RCC 7860 (cell line): ENCODE results near the gene SPATA9.

Experiments
- DNase-seq: peaks from one replicate; pipeline ENCODE4 v3.0.0-alpha.2; 2015; ENCODE audit warnings: low spot score
- FAIRE-seq: peaks from 2 replicates; lab custom pipeline; 2012; peaks lifted over from hg19 to GRCh38; lab: Jason Lieb, UNC

SPATA9 gene

DNA sequence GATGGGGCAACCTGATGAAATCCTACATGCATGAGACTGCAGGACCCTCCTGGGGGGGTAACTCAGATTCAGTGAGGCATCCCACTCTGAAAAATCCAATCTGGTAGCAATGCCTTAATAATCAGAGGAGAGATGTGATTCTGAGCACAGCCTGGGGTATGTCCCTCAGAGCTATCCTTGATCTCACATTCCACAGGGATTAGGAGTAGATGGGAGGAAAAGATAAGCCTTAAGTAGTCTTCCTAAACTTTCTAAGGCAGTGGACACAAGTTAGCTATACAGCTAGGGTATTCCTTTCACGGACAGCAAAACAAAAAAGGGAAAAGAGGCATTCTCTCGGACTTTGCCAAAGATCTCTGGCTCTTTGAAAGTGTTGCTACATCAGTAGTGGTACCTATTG lies 3.9 kb upstream of the SPATA9 start:
- DNase-seq = no peak
- no peak for FAIRE-seq

- FAIRE-seq = no peak
Measured at GRCh38 chr5:95684361-95684760, 1.6 kb upstream of the SPATA9 start.

GRCh38 chr5:95673081-95673480 lies 9.7 kb downstream of the SPATA9 start:
- DNase-seq (no peak), FAIRE-seq (no peak)

More at GRCh38 chr5:95684361-95684760, 1.6 kb upstream of the SPATA9 start:
- no peak for DNase-seq

DNA sequence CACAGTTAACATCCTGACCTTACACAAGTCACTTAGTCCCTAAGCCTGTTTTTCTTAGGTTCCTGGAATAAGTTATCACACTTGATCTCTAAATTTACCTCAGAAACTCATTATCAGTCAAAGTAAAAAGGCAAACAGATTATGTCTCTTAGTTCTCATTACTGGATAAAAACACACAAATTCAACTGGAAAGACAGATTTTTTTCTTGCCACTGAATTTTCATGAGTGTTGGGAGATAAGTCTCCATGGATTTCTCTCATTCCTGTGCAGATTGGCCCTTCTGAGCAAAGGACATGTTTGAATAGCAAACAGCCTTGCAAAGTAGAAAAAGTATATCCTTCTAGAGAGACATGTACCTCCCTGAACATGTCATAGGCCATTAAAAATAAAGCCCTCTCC lies 10.2 kb downstream of the SPATA9 start:
- FAIRE-seq = no peak
- no peak for DNase-seq

GRCh38 chr5:95671826-95672225 lies 11.0 kb downstream of the SPATA9 start:
- DNase-seq (no peak), FAIRE-seq (no peak)

DNA sequence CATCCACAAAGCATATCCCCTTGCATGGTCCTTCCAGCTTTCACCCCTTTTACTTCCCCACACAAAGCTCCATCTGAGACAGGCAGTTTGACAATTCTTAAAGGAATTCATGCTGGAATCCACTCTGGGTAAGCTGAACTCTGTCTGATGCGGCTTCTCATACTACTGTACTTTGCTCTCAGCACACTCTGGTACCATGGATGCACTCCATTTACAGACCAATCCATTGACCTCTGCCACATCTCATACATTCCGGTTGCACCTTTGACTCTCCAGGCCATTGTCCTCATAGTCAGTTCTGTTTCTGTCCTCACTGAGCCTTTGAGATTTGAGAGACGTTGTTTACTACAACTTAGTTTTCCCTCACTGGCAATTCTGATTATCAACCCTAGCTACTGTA lies 12.2 kb downstream of the SPATA9 start:
- FAIRE-seq = no peak

DNA sequence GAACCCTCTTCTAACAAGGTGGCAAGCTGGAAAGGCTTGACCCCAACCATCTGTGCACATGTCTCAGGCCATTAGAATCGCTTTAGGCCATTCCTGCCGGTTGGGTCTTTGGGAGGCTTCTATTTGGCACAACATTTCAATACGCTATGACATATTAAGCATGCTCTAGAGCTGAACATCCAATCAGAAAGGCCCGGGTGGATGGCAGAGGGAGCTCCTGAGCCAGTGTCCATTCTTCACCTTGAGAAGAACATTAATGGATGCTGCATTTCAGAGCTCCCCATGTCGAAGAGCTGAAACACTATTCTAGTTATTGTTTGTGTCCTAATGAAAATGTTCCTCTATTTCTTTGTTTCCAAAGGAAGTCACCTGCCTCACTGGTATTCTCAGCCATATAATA lies 12.8 kb downstream of the SPATA9 start:
- no peak for FAIRE-seq
- no peak for DNase-seq

More for the DNA sequence above, 12.2 kb downstream of the SPATA9 start:
- DNase-seq = no peak

GRCh38 chr5:95669540-95669939 lies 13.3 kb downstream of the SPATA9 start:
- FAIRE-seq = no peak

GRCh38 chr5:95668728-95669127 lies 14.1 kb downstream of the SPATA9 start:
- FAIRE-seq (no peak), DNase-seq (no peak)

More at GRCh38 chr5:95669540-95669939, 13.3 kb downstream of the SPATA9 start:
- no peak for DNase-seq

DNA sequence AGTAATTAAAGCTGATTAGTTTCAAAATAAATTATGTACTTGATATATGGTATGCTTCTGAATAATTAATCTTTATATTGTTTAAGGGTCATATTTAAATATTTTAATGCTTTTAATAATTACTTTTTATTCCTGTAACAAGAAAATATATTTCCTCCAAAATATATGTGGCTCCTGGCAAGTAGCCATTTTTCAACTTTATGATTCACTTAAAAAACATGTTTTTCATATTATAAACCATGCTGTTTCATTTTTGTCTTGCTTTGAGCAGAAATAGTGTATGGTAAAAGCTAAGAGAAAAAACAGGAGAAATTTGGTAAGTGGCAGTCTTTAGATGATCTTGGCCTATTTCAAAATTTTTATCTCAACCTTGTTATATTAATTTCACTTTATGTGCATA lies 14.6 kb downstream of the SPATA9 start:
- FAIRE-seq = no peak
- no peak for DNase-seq

DNA sequence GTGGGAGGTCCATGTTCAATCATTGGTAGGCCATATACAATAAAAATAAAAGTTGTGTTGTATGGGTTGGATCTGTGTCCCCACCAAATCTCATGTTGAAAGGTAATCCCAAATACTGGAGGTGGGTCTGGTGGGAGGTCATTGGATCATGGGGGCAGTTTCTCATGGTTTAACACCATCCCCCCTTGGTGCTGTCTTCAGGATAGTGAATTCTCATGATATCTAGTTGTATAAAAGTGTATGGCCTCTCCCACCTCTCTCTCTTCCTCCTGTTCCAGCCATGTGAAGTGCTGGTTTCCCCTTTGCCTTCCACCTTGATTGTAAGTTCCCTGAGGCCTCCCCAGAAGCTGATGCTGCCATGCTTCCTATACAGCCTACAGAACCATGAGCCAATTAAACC lies 15.1 kb downstream of the SPATA9 start:
- FAIRE-seq (no peak), DNase-seq (no peak)

GRCh38 chr5:95667061-95667618 lies 15.7 kb downstream of the SPATA9 start:
- FAIRE-seq = no peak
- no peak for DNase-seq

DNA sequence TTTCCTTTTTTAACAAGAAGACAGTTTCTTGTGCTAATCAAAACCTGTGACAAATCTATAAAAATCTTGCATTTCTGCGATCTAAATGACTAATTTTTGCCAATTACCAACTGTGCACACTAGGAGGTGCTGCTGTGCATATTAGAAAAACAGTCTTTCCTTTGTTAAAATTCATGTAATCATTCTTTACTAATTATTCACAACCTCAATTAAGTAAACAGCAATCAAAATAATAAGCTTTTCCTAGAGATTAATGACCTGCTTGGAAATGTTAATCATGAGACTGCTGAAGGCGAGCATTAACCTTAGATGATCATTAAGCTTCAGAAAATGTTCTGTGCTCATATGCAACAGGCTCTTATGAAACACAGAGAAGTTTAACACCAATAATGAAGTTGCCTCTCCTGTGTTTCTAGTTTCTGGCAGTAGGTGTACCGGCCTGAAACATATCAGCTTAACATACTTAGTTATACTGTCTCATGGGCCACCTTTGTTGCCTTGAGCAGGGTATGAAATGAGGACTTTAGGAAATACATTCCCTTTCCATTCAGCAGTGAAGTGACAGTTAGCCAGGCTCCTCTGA lies 18.5 kb downstream of the SPATA9 start:
- FAIRE-seq (peak; percentile 60), DNase-seq (peak; percentile 5)

GRCh38 chr5:95662946-95663345 lies 19.8 kb downstream of the SPATA9 start:
- no peak for FAIRE-seq
- no peak for DNase-seq

GRCh38 chr5:95660060-95660459 lies 22.7 kb downstream of the SPATA9 start:
- FAIRE-seq = no peak
- DNase-seq = no peak

DNA sequence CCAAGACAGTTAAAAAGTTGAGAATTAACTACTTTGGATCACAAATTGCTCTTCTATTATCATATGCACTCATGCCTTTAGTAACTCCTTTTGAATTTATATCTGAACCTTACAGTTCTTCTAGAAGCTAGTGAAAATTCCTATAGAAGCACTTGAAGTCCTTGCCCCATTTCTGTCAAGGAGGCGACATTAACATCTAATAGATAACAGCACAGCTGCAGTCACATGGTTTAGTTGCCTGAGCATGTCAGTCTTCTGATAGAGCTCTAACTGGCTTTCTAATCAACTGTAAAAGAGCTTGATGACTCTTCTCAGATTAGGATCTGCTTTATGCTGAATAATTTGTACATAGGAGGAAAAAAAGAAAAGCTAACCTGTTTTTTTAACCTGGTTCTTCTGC lies 27.2 kb downstream of the SPATA9 start:
- no peak for FAIRE-seq
- DNase-seq = no peak

DNA sequence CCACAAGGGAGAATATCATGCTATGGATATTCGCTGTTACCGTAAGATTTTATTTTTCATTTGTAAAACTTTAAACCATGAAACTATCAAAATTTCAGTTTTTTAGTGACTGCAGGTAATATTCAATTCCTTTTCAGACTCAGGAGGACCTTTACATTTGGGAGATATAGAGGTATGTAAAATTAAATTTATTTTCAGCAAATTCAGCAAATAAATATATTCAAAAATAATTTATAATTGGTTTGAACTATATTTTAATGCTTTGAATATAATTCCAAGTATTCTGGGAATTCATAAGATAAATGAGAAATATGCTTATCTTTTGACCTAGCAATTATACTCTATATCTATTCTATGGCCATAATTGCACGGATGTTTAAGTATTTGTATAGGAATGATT lies 28.6 kb downstream of the SPATA9 start:
- FAIRE-seq = no peak
- DNase-seq = no peak

DNA sequence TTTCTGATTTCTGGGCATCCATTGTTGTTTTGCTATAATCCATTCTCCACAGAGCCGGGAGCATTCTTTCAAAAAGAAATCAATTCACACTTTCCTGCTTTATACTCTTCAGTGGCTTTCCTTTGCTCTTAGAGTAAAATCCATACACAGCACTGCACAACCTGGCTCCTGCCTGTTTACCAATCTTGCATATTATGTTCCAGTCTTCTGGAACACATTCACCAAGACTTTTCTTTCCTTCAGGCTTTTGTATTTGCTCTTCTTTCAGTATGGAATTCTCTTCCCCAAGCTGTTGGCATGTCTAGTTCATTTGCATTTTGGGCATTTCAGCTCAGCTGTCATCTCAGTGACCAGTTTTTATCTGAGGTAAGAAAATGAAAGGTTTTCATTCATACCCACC lies 29.9 kb downstream of the SPATA9 start:
- FAIRE-seq (no peak), DNase-seq (no peak)

- FAIRE-seq = no peak
- DNase-seq = no peak
Measured at GRCh38 chr5:95649842-95650620, 32.8 kb downstream of the SPATA9 start.

DNA sequence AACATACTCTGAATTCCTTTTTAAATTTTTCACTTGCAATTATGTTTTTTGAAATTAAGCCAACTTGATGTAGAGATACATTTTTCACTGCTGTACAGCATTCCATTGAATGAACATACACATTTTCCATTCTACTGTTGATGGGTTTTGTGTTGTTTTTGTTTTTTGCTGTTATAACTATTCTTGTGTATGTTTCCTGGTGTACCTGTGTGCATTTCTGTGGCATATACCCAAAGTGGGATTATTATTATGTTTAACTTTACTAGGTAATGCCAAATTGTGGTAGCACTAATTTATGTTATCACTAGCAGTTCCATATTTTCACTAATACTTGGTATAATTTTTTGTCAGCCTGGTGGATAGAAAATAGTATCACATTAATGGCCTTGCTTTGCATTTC lies 33.5 kb downstream of the SPATA9 start:
- no peak for FAIRE-seq
- DNase-seq = no peak

- DNase-seq (no peak), FAIRE-seq (no peak)
Measured at GRCh38 chr5:95647886-95648860, 34.6 kb downstream of the SPATA9 start.
